Measurements from ENCODE around the gene PLXDC2. TPM values are rescaled to one million over a fixed set of nuclear protein-coding genes. Genes with fewer than 3 reads are reported as not detected.

PLXDC2 gene
- total RNA-seq, 6 experiments from 2014 or later, result 4.1 to 6.5 (median 5.3) TPM

DNA sequence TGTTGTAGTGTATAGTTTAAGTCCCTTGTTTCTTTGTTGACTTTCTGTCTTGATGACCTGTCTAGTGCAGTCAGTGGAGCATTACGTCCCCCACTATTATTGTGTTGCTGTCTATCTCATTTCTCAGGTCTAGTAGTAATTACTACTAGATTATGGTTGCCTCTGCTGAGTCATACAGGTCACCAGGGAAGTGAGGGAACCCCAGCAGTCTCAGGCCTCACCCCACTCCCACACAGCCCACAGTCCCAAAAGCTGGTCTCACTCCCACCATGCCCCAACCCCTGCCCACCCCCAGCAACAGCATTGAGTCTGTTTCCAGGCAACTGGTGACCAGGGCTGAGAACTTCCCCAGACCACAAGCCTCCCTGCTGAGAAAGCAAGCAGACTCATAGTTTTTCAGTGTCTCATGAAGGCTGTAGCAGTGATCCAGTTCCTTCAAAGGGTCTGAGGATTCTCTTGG, 88.0 kb downstream of the PLXDC2 start:
- no peaks in the 10 kb centered on the region for H3K36me3 ChIP-seq
- 92% methylated on average over 1 of the region's 1 CpG for WGBS (ENCODE audit: insufficient coverage, low coverage, low lambda C conversion rate, missing lambda C conversion rate)
- ATAC-seq (no peak), DNase-seq (no peak)
- H3K9me3 ChIP-seq, result no peaks in the 10 kb centered on the region
- H3K4me1 ChIP-seq, result no peaks in the 10 kb centered on the region
- H3K4me3 ChIP-seq, result no peak overlapping the region
- TF ChIP-seq POLR2A (IDR thresholded peaks at IDR 0.05), result no peak
- TF ChIP-seq, protein P1, sequence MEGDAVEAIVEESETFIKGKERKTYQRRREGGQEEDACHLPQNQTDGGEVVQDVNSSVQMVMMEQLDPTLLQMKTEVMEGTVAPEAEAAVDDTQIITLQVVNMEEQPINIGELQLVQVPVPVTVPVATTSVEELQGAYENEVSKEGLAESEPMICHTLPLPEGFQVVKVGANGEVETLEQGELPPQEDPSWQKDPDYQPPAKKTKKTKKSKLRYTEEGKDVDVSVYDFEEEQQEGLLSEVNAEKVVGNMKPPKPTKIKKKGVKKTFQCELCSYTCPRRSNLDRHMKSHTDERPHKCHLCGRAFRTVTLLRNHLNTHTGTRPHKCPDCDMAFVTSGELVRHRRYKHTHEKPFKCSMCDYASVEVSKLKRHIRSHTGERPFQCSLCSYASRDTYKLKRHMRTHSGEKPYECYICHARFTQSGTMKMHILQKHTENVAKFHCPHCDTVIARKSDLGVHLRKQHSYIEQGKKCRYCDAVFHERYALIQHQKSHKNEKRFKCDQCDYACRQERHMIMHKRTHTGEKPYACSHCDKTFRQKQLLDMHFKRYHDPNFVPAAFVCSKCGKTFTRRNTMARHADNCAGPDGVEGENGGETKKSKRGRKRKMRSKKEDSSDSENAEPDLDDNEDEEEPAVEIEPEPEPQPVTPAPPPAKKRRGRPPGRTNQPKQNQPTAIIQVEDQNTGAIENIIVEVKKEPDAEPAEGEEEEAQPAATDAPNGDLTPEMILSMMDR (IDR thresholded peaks at IDR 0.05), result no peak
- intact Hi-C loops (cut with DNase I), result no loop called here
- no peak overlapping the region for H3K27ac ChIP-seq
- H3K27me3 ChIP-seq, result no peaks in the 10 kb centered on the region

GRCh38 chr10:19906108-19906791, 90.0 kb downstream of the PLXDC2 start:
- intact Hi-C loops (cut with DNase I), result no loop called here
- no peak overlapping the region for H3K4me3 ChIP-seq
- ATAC-seq (no peak), DNase-seq (no peak)
- WGBS (ENCODE audit: insufficient coverage, low coverage, low lambda C conversion rate, missing lambda C conversion rate), result 90% methylated on average over 5 of the region's 5 CpGs
- no peaks in the 10 kb centered on the region for H3K27me3 ChIP-seq
- no peak for TF ChIP-seq POLR2A (IDR thresholded peaks at IDR 0.05)
- TF ChIP-seq, protein P1 (IDR thresholded peaks at IDR 0.05), result no peak
- H3K4me1 ChIP-seq, result no peaks in the 10 kb centered on the region
- H3K27ac ChIP-seq, result no peak overlapping the region
- no peaks in the 10 kb centered on the region for H3K9me3 ChIP-seq
- H3K36me3 ChIP-seq, result no peaks in the 10 kb centered on the region

- H3K9me3 ChIP-seq, result no peaks in the 10 kb centered on the region
- H3K36me3 ChIP-seq, result no peaks in the 10 kb centered on the region
- no peaks in the 10 kb centered on the region for H3K27me3 ChIP-seq
- no peak overlapping the region for H3K27ac ChIP-seq
- no peak overlapping the region for H3K4me3 ChIP-seq
- 49% methylated on average over 3 of the region's 3 CpGs for WGBS (ENCODE audit: insufficient coverage, low coverage, low lambda C conversion rate, missing lambda C conversion rate)
- ATAC-seq (no peak), DNase-seq (no peak)
- H3K4me1 ChIP-seq, result no peaks in the 10 kb centered on the region
- TF ChIP-seq, protein P1 (IDR thresholded peaks at IDR 0.05), result no peak
- no peak for TF ChIP-seq POLR2A (IDR thresholded peaks at IDR 0.05)
- intact Hi-C loops (cut with DNase I), result no loop called here
Measured at GRCh38 chr10:19908991-19909696, 92.9 kb downstream of the PLXDC2 start.

DNA sequence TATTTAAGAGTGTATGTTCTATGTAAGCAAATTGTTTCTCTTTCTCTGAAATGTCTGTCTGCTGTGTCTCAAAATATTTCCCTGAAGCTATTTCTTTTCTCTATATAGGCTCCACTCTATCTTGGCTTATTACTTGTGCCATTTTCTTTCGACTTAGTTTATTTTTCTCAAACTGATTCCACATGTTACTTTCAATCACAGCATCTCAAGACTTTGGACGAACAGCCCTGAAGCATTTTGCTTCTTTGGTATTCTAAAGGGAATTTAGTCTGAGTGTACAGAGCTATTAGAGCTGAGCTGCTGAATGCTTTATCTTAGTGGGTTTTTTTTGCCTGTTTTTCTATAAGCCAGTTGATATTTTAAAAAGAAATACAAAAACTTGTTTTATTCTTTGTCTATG, 95.7 kb downstream of the PLXDC2 start:
- H3K27me3 ChIP-seq, result no peaks in the 10 kb centered on the region
- H3K4me1 ChIP-seq, result no peaks in the 10 kb centered on the region
- ATAC-seq (no peak), DNase-seq (no peak)
- 62% methylated on average over 2 of the region's 2 CpGs for WGBS (ENCODE audit: insufficient coverage, low coverage, low lambda C conversion rate, missing lambda C conversion rate)
- TF ChIP-seq, protein P1 (IDR thresholded peaks at IDR 0.05), result no peak
- no peak for TF ChIP-seq POLR2A (IDR thresholded peaks at IDR 0.05)
- no peak overlapping the region for H3K27ac ChIP-seq
- no peak overlapping the region for H3K4me3 ChIP-seq
- no peaks in the 10 kb centered on the region for H3K9me3 ChIP-seq
- intact Hi-C loops (cut with DNase I), result no loop called here
- H3K36me3 ChIP-seq, result no peaks in the 10 kb centered on the region
